CD8-positive, alpha-beta memory T cell (primary cell): ENCODE measurements around the gene RPL10. TPM values are rescaled to one million over a fixed set of nuclear protein-coding genes. Genes with fewer than 3 reads are reported as not detected.
"Not testable (repeated sequence)": the region's sequence is repeated elsewhere in the genome, so short reads cannot be mapped to it uniquely, and the experiment has no call there.

ENCODE experiments used
- CTCF ChIA-PET: fragments of 350-600 bp; sonication (Branson Sonifier 250); formaldehyde crosslinking; loops from one replicate; lab custom pipeline; 2021; ENCODE audit warnings: antibody characterized with exemption; lab: Charles Lee
- POLR2A ChIA-PET: fragments of 350-600 bp; sonication (Branson Sonifier 250); formaldehyde crosslinking; loops from one replicate; lab custom pipeline; 2021; ENCODE audit warnings: antibody characterized with exemption; lab: Charles Lee
- DNase-seq, 5 donors: peaks; one replicate each; pipeline versions ENCODE4 v3.0.0 to v3.0.0-alpha.2; 2020 to 2022; ENCODE audit warnings: mixed read lengths in 1 of 5
- H3K27ac ChIP-seq: one replicate; pipeline ENCODE4 v1.7.0; 2013; ENCODE audit warnings: low read depth, mild to moderate bottlenecking, low read length, moderate library complexity
- H3K27me3 ChIP-seq: 2 replicates; pipeline ENCODE4 v1.7.0; 2013; ENCODE audit warnings: low read length, mild to moderate bottlenecking; ENCODE audit not compliant: insufficient read depth, poor library complexity, severe bottlenecking
- H3K36me3 ChIP-seq: 2 replicates; pipeline ENCODE4 v1.7.0; 2013; ENCODE audit warnings: mild to moderate bottlenecking, low read length, moderate library complexity; ENCODE audit not compliant: insufficient read depth
- H3K4me1 ChIP-seq: 2 replicates; pipeline ENCODE4 v1.7.0; 2013; ENCODE audit warnings: mild to moderate bottlenecking, low read length, moderate library complexity; ENCODE audit not compliant: insufficient read depth
- H3K4me3 ChIP-seq: 2 replicates; pipeline ENCODE4 v1.7.0; 2013; ENCODE audit warnings: mild to moderate bottlenecking, low read length
- H3K9me3 ChIP-seq: 2 replicates; pipeline ENCODE4 v1.7.0; 2013; ENCODE audit warnings: mild to moderate bottlenecking, low read length
- H3K27ac Mint-ChIP-seq, 8 donors: one replicate each; pipeline ENCODE4 v1.8.0; 2020 to 2021; ENCODE audit warnings: mixed read lengths in 8 of 8, mild to moderate bottlenecking in 6 of 8, inconsistent platforms in 3 of 8, moderate library complexity in 3 of 8
- H3K27me3 Mint-ChIP-seq, 2 donors: one replicate each; pipeline ENCODE4 v1.8.0; 2020 to 2021; ENCODE audit warnings: mixed read lengths in 2 of 2, mild to moderate bottlenecking in 1 of 2, moderate library complexity in 1 of 2
- H3K36me3 Mint-ChIP-seq, 3 donors: one replicate each; pipeline ENCODE4 v1.8.0; 2020 to 2021; ENCODE audit warnings: mixed read lengths in 3 of 3, inconsistent platforms in 1 of 3, mild to moderate bottlenecking in 1 of 3
- H3K4me1 Mint-ChIP-seq, 3 donors: one replicate each; pipeline ENCODE4 v1.8.0; 2020 to 2021; ENCODE audit warnings: mixed read lengths in 3 of 3, inconsistent platforms in 1 of 3, mild to moderate bottlenecking in 1 of 3
- H3K4me3 Mint-ChIP-seq, 7 donors: one replicate each; pipeline ENCODE4 v1.8.0; 2020 to 2021; ENCODE audit warnings: mixed read lengths in 7 of 7, mild to moderate bottlenecking in 6 of 7, moderate library complexity in 4 of 7, inconsistent platforms in 2 of 7
- H3K9me3 Mint-ChIP-seq, 5 donors: one replicate each; pipeline ENCODE4 v1.8.0; 2020 to 2022; ENCODE audit warnings: mixed read lengths in 5 of 5, mild to moderate bottlenecking in 3 of 5, moderate library complexity in 2 of 5, inconsistent platforms in 1 of 5
- polyA plus RNA-seq: library from polyadenylated mRNA; unstranded; fragments of 300-500 nt; fragmentation: Illumina TruSeq; gene quantifications from one replicate; pipeline ENCODE4 v1.2.3, GENCODE V29; 2021
- total RNA-seq, 2 experiments: library from RNA; stranded (reverse); gene quantifications; one replicate each; pipeline ENCODE4 v1.2.3, GENCODE V29; 2021

RPL10 gene
- total and polyA plus RNA-seq, 3 experiments from 2014 or later: 3,198 to 4,855 (median 3,218) TPM

GRCh38 chrX:154389812-154390747 lies 8.1 kb upstream of the RPL10 start:
- H3K4me3 ChIP-seq, H3K4me1 Mint-ChIP-seq, H3K27ac ChIP-seq, H3K27me3 Mint-ChIP-seq, H3K9me3 Mint-ChIP-seq, H3K27ac Mint-ChIP-seq, H3K36me3 Mint-ChIP-seq, POLR2A ChIA-PET, H3K9me3 ChIP-seq, H3K27me3 ChIP-seq, H3K4me1 ChIP-seq, CTCF ChIA-PET, H3K36me3 ChIP-seq, H3K4me3 Mint-ChIP-seq: not testable (repeated sequence)
- peak in 1 of 5 donors; percentile 59 for DNase-seq

DNA sequence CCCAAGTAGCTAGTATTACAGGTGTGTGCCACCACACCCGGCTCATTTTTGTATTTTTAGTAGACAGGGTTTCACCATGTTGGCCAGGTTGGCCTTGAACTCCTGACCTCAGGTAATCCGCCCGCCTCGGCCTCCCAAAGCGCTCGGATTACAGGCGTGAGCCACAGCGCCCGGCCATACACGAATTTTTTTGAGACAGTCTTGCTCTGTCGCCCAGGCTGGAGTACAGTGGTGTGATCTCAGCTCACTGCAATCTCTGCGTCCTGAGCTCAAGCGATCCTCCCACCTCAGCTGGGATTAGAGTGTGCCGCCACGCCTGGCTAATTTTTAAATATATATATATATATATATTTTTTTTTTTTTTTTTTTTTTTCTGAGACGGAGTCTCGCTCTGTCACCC lies 1.8 kb upstream of the RPL10 start:
- H3K4me3 Mint-ChIP-seq: peak overlapping the region in 2 of 7 donors; percentile 41 to 79

DNA sequence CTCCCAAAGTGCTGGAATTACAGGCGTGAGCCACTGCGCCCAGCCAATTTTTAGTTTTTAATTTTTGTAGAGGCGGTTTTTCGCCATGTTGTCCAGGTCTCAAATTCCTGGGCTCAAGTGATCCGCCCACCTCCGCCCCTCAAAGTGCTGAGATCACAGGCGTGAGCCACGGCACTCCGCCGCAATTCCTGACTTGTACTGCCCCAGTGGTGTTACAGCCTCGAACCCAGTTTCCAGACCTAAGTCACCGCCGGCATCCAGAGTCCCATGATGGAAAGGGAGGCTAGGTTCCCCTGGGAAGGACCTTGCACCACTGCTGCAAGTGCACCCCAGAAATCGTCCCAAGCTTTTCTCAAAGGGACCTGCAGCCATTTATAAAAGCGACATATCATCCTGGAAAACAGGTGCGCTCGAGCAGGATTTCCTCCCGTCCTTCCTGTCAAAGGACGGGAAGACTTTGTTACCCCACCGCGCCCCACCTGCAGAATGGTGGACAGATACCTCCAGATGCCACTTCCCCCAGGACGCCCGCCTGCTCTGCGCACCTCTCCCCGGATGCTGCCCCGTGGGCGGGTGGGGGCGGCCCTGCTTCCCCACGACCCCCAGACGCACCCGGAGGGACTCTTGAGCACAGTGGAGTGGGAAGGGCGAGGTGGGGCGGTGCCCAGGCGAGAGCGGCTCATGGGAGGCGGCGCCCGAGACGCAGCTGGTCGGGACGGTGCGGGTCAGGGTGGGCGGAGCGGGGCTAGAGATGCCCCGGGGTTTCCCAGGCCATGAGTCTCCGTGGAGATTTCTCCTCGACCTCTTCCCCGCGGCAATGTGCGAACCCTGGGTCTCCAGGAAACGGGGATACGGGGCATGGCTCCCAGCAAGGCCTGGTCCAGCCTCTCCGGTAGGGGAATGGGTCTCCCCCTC lies 947 bp upstream of the RPL10 start:
- Histone ChIP-seq H3K4me3 (peak overlapping the region; percentile 89), H3K27ac (peak overlapping the region; percentile 98), H3K9me3 (no peaks in the 10 kb centered on the region), H3K4me1 (peaks cover 14% of the 10 kb centered on the region), H3K36me3 (peaks cover 22% of the 10 kb centered on the region), H3K27me3 (no peaks in the 10 kb centered on the region)
- ChIA-PET CTCF (interaction anchor here (0.9 to 2.8 kb wide), 8 partner anchors 14 to 262 kb away, joined by 3 to 12 read pairs (median 6); partner anchors contain the start of gene TAFAZZIN), POLR2A (interaction anchor here (0.6 to 2.9 kb wide), 13 partner anchors 15 to 426 kb away, joined by 3 to 20 read pairs (median 5); partner anchors contain the start of genes EMD, FAM3A, FLNA and HCFC1)
- Mint-ChIP-seq H3K36me3 (peaks cover 11 to 38% (median 11%) of the 10 kb centered on the region in 3 donors), H3K27me3 (peaks cover 0 to 13% of the 10 kb centered on the region in 2 donors), H3K27ac (peak overlapping the region; percentile 92 to 100 (median 99)), H3K4me3 (peak overlapping the region; percentile 90 to 99 (median 97)), H3K9me3 (no peaks in the 10 kb centered on the region), H3K4me1 (peaks cover 19 to 33% (median 23%) of the 10 kb centered on the region in 3 donors)
- DNase-seq: peak in 4 of 5 donors; percentile 30 to 67 (median 51)

More for the DNA sequence above, 1.8 kb upstream of the RPL10 start:
- not testable (repeated sequence) for H3K9me3 ChIP-seq, H3K9me3 Mint-ChIP-seq, DNase-seq, H3K4me3 ChIP-seq, H3K27me3 ChIP-seq, H3K27ac ChIP-seq
- Mint-ChIP-seq H3K36me3 (peaks cover 11 to 33% (median 11%) of the 10 kb centered on the region in 3 donors), H3K27me3 (peaks cover 0 to 12% of the 10 kb centered on the region in 2 donors), H3K27ac (peak overlapping the region in 2 of 8 donors; percentile 35 to 97), H3K4me1 (peaks cover 19 to 32% (median 23%) of the 10 kb centered on the region in 3 donors)
- Histone ChIP-seq H3K4me1 (peaks cover 14% of the 10 kb centered on the region), H3K36me3 (peaks cover 21% of the 10 kb centered on the region)
- ChIA-PET POLR2A (interaction anchor here (0.7 kb wide), 3 partner anchors 15 to 129 kb away, joined by 3 read pairs; partner anchors contain the start of gene EMD), CTCF (interaction anchor here (0.7 kb wide), 1 partner anchor 383 kb away, joined by 3 read pairs; no protein-coding TSS in a partner anchor)

DNA sequence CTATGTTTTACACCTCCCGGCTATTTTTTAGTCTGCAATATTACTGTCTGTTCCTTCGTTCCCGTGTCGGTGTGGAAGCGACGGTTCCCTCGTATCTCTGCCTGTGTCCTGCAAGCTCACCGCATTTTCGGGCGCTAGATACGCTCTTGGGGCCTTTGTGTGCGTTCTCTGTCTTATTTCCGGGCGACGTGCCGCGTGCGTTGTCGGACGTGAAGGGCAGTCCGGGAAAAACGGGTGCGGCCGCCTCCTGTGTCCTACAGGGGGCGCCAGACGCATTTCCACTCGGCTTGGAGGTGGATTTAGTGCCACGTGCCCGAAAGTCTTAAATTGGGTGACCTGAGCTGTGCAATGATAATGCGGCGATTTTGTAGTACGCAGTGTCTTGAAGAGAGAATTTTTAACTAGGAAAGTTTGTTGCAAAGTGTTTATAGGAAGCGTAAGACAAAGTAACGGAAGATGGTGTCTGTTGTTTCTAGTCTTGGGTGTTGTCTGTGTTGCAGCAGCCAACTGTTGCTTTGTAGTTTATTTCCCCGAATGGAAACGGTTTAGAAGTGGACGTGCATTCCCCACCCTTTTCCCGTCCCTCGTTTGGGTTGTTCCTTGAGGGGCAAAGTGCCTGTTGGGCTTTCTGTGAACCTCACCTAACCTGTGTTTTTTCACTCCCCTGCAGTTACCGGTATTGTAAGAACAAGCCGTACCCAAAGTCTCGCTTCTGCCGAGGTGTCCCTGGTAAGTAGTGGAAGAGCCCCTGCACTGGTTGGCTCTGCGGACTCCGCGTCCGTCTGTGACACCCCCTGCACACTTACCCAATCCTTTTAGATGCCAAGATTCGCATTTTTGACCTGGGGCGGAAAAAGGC lies 720 bp downstream of the RPL10 start:
- no peaks in the 10 kb centered on the region for H3K27me3 ChIP-seq
- H3K4me3 ChIP-seq: peak overlapping the region; percentile 89
- H3K4me1 ChIP-seq: peaks cover 14% of the 10 kb centered on the region
- H3K27me3 Mint-ChIP-seq: peaks cover 0 to 20% of the 10 kb centered on the region in 2 donors
- H3K9me3 ChIP-seq: no peaks in the 10 kb centered on the region
- peak overlapping the region; percentile 90 to 99 (median 97) for H3K4me3 Mint-ChIP-seq
- POLR2A ChIA-PET: interaction anchor here (0.6 to 2.9 kb wide), 14 partner anchors 11 to 428 kb away, joined by 3 to 20 read pairs (median 6); partner anchors contain the start of genes DNASE1L1, FLNA, HCFC1 and IKBKG
- CTCF ChIA-PET: interaction anchor here (0.7 to 2.8 kb wide), 14 partner anchors 9 to 139 kb away, joined by 3 to 12 read pairs (median 4); partner anchors contain the start of genes ATP6AP1, FAM3A, SLC10A3 and TAFAZZIN
- H3K36me3 ChIP-seq: peaks cover 22% of the 10 kb centered on the region
- no peaks in the 10 kb centered on the region for H3K9me3 Mint-ChIP-seq
- H3K27ac Mint-ChIP-seq: peak overlapping the region; percentile 92 to 100 (median 99)
- peak overlapping the region; percentile 98 for H3K27ac ChIP-seq
- H3K36me3 Mint-ChIP-seq: peaks cover 11 to 44% (median 11%) of the 10 kb centered on the region in 3 donors
- H3K4me1 Mint-ChIP-seq: peaks cover 19 to 33% (median 23%) of the 10 kb centered on the region in 3 donors
- peak; percentile 67 to 88 (median 77) for DNase-seq

DNA sequence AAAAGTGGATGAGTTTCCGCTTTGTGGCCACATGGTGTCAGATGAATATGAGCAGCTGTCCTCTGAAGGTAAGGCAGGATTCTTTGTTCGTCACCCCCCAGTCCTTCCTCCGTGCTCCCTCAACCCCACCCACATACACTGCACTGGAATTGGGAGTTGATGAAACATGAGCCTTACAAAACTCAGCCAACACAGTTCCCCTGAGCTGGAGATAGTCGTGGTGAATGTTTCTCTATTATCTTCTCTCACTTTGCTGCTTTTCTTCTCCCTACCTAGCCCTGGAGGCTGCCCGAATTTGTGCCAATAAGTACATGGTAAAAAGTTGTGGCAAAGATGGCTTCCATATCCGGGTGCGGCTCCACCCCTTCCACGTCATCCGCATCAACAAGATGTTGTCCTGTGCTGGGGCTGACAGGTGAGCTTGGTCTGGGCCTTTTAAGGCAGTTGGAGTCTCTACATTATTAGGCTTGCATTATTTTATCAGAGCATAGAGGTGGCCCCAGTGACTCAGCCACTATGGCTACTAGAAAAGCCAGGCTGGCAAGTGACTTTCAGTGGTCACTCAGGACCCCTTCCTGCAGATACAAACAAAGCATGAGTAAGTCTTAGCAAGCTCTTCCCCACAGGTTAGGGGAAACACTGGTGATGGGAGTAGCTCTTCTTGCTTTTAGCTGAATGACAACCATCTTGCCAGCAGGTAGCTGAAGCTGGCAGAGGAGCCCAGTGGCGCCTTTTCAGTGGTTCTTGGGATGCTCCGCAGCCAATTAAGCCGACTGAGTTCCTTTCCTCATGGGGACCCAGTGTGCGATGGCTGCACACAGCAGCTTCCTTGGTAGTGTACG lies 1.6 kb downstream of the RPL10 start:
- peak overlapping the region; percentile 92 to 100 (median 99) for H3K27ac Mint-ChIP-seq
- DNase-seq: peak in 2 of 5 donors; percentile 40 to 59
- peaks cover 0 to 21% of the 10 kb centered on the region in 2 donors for H3K27me3 Mint-ChIP-seq
- Histone ChIP-seq H3K27ac (peak overlapping the region; percentile 98), H3K27me3 (no peaks in the 10 kb centered on the region), H3K9me3 (no peaks in the 10 kb centered on the region), H3K4me1 (peaks cover 14% of the 10 kb centered on the region), H3K4me3 (peak overlapping the region; percentile 89), H3K36me3 (peaks cover 22% of the 10 kb centered on the region)
- peaks cover 19 to 33% (median 23%) of the 10 kb centered on the region in 3 donors for H3K4me1 Mint-ChIP-seq
- peak overlapping the region; percentile 90 to 99 (median 97) for H3K4me3 Mint-ChIP-seq
- POLR2A ChIA-PET: interaction anchor here (1.5 to 2.9 kb wide), 7 partner anchors 10 to 144 kb away, joined by 3 to 20 read pairs (median 7); partner anchors contain the start of genes ATP6AP1, DNASE1L1, LAGE3 and SLC10A3
- no peaks in the 10 kb centered on the region for H3K9me3 Mint-ChIP-seq
- peaks cover 11 to 44% (median 11%) of the 10 kb centered on the region in 3 donors for H3K36me3 Mint-ChIP-seq
- CTCF ChIA-PET: interaction anchor here (0.7 to 2.8 kb wide), 6 partner anchors 10 to 91 kb away, joined by 3 to 10 read pairs (median 4); partner anchors contain the start of gene SLC10A3

DNA sequence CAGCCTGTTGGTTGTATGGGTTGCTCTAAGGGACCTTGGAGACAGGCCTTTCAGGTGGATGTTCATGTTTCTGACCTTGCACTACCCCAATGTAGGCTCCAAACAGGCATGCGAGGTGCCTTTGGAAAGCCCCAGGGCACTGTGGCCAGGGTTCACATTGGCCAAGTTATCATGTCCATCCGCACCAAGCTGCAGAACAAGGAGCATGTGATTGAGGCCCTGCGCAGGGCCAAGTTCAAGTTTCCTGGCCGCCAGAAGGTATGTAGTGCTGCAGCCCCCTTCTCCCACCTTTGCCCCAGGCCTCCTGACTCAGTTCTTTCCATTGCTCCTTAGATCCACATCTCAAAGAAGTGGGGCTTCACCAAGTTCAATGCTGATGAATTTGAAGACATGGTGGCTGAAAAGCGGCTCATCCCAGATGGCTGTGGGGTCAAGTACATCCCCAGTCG lies 2.2 kb downstream of the RPL10 start:
- peaks cover 19 to 33% (median 23%) of the 10 kb centered on the region in 3 donors for H3K4me1 Mint-ChIP-seq
- H3K4me3 Mint-ChIP-seq: peak overlapping the region in 5 of 7 donors; percentile 51 to 98 (median 96)
- H3K27ac ChIP-seq, H3K9me3 Mint-ChIP-seq, H3K27me3 ChIP-seq, H3K4me3 ChIP-seq, H3K9me3 ChIP-seq, DNase-seq: not testable (repeated sequence)
- CTCF ChIA-PET: interaction anchor here (0.8 to 0.9 kb wide), 2 partner anchors 9 to 12 kb away, joined by 3 read pairs; no protein-coding TSS in a partner anchor
- POLR2A ChIA-PET: interaction anchor here (1.5 to 2.9 kb wide), 5 partner anchors 9 to 90 kb away, joined by 3 to 20 read pairs (median 7); partner anchors contain the start of genes ATP6AP1, DNASE1L1, LAGE3 and SLC10A3
- H3K4me1 ChIP-seq: peaks cover 14% of the 10 kb centered on the region
- H3K27ac Mint-ChIP-seq: peak overlapping the region in 6 of 8 donors; percentile 47 to 100 (median 98)
- H3K36me3 Mint-ChIP-seq: peaks cover 11 to 44% (median 11%) of the 10 kb centered on the region in 3 donors
- peaks cover 22% of the 10 kb centered on the region for H3K36me3 ChIP-seq
- H3K27me3 Mint-ChIP-seq: peaks cover 0 to 25% of the 10 kb centered on the region in 2 donors
